Epithelial cell of proximal tubule (primary cell): ENCODE measurements around the gene TM2D3. TPM values are rescaled to one million over a fixed set of nuclear protein-coding genes. Genes with fewer than 3 reads are reported as not detected.

Source experiments
- DNase-seq: peaks from one replicate; pipeline ENCODE4 v3.0.0-alpha.2; 2011; ENCODE audit warnings: low read depth
- H3K4me3 ChIP-seq: 2 replicates; pipeline ENCODE4 v1.5.1; 2011; ENCODE audit warnings: low read depth, mild to moderate bottlenecking, low read length
- total RNA-seq: library from RNA; depleted of rRNA; stranded (reverse); fragments of >200 nt; gene quantifications from 2 replicates; pipeline ENCODE4 v1.2.3, GENCODE V29; 2015
- TF ChIP-seq, protein P1 (sequence below): conservative IDR thresholded peaks from 2 replicates; pipeline ENCODE4 v1.5.1; 2012; ENCODE audit warnings: low read depth, mild to moderate bottlenecking, low read length

TM2D3 gene
- total RNA-seq, 1 donor from 2014 or later, result 22.3 TPM

DNA sequence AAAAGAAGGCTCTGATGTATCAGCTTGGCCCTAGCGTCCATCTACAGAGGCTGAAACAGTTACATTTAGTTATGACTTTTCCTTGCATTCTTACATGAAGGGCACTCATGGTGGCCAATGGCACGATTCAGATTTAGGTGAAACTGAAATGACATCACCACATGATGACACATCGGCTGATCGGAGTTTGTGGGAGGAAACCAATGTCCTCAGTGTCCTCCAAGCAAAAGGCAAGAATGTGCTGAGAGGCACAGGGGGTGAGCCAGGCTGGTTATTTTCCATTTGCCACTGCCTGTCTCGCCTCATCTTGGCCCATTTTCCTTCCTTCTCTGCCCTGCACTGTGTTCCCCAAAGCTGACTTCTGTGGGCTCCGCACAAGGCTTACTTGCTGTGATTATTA lies 37.7 kb upstream of the TM2D3 start:
- TF ChIP-seq, protein P1, sequence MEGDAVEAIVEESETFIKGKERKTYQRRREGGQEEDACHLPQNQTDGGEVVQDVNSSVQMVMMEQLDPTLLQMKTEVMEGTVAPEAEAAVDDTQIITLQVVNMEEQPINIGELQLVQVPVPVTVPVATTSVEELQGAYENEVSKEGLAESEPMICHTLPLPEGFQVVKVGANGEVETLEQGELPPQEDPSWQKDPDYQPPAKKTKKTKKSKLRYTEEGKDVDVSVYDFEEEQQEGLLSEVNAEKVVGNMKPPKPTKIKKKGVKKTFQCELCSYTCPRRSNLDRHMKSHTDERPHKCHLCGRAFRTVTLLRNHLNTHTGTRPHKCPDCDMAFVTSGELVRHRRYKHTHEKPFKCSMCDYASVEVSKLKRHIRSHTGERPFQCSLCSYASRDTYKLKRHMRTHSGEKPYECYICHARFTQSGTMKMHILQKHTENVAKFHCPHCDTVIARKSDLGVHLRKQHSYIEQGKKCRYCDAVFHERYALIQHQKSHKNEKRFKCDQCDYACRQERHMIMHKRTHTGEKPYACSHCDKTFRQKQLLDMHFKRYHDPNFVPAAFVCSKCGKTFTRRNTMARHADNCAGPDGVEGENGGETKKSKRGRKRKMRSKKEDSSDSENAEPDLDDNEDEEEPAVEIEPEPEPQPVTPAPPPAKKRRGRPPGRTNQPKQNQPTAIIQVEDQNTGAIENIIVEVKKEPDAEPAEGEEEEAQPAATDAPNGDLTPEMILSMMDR, result no peak
- H3K4me3 ChIP-seq, result no peak overlapping the region
- DNase-seq, result no peak

DNA sequence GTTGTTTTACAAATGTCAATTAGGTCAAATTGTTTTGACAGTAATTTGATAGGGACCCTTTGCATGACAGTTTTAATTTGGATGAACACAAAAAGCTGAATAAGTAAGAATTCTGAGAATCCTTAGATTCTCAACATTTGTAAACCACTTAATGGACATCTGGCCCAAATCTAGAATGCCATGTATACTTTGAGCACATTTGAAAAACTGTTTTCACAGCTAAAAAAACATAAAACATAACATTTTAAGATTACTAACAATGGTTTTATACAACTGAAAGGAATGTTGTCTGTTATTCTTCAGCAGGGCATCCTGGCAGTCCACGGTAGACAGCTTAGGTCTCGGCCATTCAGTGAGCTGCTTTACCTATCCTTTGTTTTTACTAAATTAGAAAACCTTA lies 34.5 kb upstream of the TM2D3 start:
- H3K4me3 ChIP-seq, result no peak overlapping the region
- TF ChIP-seq, protein P1, result no peak
- no peak for DNase-seq

DNA sequence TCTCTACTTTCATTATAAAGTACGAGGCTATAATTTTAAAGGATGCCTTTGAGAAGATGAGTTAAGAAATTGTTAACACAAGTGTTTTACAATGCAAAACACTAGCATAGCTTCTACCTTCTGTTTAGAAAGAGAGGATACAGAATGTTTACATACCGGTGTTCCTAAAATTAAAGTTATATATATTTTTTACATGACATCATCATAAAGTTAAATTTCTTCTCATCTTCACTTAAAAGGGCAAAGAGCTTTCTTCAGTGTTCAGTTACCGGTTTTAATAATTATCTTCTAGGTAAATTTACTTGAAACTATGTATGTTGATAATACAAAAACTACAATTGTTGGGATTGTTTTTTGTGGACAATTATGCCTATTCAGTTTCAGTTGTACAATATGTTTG lies 32.7 kb upstream of the TM2D3 start:
- H3K4me3 ChIP-seq, result no peak overlapping the region

DNA sequence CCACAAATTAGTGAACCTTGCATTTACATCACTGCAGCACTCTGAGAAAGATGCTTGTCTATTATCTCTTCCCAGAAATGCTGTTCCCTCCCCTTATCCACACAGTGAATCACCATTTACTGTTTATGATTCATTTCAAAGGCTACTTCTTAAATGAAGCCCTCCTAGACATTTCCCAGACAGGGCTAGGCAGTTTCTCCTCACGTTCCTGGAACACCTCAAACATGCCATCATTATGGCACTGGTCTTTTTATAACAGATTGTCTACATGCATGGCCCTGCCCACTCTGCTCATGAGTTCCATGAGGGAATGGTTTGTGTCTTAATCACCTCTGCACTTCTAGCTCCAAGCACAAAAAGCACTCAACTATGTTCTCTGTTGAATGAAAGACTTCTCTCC lies 32.2 kb upstream of the TM2D3 start:
- no peak for DNase-seq
- H3K4me3 ChIP-seq, result no peak overlapping the region
- TF ChIP-seq, protein P1, result no peak

More for the DNA sequence above, 32.7 kb upstream of the TM2D3 start:
- TF ChIP-seq, protein P1, result no peak
- DNase-seq, result no peak

DNA sequence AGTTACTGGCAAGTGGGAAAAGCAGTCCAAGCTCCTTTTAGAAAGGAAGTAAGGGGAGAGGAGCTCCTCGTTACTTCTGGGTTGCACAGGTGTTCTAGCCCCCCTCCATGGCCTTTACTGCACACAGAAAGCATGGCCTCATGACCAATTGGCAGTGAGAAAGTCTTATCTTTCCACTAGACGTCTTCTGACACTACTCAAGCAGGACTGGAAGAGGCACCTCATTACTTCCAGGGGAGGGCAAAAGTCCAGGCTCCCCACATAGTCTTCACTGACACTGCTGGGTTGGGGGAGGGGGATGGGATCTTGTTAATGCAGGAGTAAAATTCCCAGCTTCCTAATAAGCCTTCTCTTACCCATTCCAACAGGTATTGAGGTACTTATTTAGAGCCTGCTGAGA lies 27.6 kb upstream of the TM2D3 start:
- TF ChIP-seq, protein P1, result no peak
- no peak for DNase-seq
- H3K4me3 ChIP-seq, result no peak overlapping the region

DNA sequence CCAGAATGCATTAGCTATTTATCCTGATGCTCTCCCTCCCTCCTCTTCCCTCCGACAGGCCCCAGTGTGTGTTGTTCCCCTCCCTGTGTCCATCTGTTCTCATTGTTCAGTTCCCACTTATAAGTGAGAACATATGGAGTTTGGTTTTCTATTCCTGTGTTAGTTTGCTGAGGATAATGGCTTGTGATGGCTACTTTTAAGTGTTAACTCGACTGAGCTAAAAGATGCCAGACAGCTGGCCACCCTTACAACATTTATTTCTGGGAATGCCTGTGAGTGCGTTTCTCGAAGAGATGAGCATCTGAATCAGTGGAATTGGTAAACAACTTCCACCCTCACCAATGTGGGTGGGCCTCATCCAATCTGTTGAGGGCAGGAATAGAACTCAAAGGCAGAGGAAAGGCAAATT lies 24.7 kb upstream of the TM2D3 start:
- TF ChIP-seq, protein P1, result no peak
- no peak for DNase-seq
- no peak overlapping the region for H3K4me3 ChIP-seq

DNA sequence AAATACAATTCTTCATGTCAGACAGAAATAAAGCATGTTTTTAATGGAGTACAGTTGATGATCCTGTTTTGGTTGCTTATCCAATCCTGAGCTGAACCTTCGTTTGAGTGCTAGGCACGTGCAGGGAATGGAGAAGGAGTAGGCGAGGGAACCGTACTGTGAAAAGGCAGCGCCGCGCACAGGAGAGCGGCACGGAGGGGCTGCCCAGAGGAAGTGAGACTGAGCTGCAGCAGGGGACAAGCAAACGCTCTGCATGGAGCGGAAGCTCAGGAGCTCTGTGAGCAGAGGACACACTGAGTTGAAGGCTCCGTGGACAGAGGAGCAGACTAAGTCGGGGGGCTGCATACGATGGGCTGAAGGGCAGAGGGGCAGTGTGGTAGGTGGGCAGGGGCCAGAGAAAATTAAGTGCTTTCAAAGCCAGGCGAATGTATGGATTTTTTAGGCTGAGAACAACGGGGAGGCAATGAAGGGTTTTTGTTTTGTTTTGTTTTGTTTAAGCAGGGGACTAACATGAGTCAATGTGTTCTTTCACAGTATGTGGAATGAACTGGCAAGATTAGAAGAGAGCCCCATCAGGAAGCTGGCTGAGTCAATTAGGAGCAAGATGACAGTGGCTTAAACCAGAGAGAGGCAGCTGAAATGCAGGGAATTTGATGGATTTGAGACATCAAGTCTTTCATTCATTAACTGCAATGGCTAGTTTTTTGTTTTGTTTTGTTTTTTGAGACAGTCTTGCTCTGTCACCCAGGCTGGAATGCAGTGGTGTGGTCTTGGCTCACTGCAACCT lies 23.8 kb upstream of the TM2D3 start:
- TF ChIP-seq, protein P1, result no peak
- no peak overlapping the region for H3K4me3 ChIP-seq
- peak; percentile 16 for DNase-seq
